Measurements from ENCODE around the gene AGO4. TPM values are rescaled to one million over a fixed set of nuclear protein-coding genes. Genes with fewer than 3 reads are reported as not detected.
"Not testable (repeated sequence)": the region's sequence is repeated elsewhere in the genome, so short reads cannot be mapped to it uniquely, and the experiment has no call there.

The AGO4 gene
- total RNA-seq, result 16.6 and 18.9 TPM in 2 replicates

- intact Hi-C loops (cut with micrococcal nuclease), result loop anchor here (1.0 kb wide), 1 partner anchor 39 kb away; the partner anchor contains the start of gene CLSPN
Measured at GRCh38 chr1:35807614-35808449, at the start of gene AGO4. AGO4 (plus strand) TSS chr1:35808016; CDS start chr1:35808417, 401 bp downstream.

GRCh38 chr1:35762141-35762540, 45.7 kb upstream of the AGO4 start:
- intact Hi-C loops (cut with micrococcal nuclease), result no loop called here

DNA sequence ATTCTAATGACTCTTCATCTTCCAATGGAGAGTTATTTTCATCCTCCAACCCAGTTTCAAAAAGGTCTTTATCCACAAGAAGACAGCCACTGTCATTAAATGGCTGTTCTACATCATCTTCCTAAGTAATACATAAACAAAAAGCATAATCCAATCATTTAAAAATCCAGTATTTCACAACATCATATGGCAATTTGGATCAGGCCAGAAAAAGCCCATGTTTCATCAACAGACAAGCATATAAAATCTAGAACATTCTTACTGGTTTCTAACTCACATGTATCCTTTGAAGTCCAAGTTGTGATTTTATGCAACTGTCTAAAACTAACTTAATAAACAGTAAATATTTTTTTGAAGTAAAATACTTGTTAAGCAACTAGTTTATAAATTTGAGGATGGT, 44.6 kb upstream of the AGO4 start:
- intact Hi-C loops (cut with micrococcal nuclease), result no loop called here

DNA sequence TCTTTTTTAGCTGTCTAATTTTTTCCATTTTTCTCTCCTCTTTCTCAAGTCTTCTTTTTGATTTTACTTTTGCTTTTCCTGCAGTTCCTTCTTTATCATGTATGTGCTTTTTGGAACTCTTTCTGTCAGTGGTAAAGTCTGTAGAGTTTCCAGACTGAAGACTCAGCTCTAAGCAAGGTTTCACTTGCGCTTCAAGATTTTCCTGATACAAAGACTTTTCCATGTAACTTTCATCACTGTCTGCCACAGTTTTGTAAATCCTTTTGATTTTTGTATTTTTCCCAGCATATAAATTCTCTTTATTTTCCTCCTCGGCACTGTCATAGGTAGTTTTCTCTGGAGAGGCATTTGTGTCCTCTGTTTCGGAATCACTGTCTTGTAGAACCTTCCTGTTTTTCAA, 43.5 kb upstream of the AGO4 start:
- intact Hi-C loops (cut with micrococcal nuclease), result no loop called here

- intact Hi-C loops (cut with micrococcal nuclease), result loop anchor here (1.0 to 5.0 kb wide), 5 partner anchors 40 to 736 kb away; partner anchors contain the start of genes AGO1, AGO4, C1orf216 and PSMB2
Measured at GRCh38 chr1:35768350-35769187, 39.2 kb upstream of the AGO4 start.

DNA sequence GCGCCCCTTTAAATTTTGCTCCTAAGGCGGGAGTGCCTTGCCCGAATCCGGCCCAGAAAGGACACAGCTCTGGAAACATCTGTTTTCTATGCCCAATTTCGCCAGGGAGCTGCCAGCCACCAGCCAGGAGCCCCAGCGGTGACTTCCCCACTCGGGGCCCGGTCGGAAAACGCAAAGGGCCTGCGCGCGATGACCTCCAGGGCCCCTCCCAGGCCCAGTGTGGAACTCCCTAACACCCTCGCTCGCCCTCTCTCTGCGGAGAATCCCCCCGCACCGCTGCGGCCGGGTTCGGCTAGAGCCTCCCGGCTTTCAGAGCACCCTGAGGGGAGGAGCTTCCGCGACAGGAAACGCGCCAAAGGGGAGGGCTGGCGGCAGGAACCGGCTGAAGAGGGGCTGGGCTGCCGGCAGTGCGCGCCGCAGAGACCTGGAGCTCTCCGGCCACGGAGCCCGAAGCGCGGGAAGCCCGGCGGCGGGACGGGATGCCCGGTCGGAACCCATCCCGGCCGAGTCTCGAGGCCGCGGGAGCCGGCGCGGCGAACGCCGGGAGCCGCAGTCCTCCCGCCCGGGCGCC, 38.5 kb upstream of the AGO4 start:
- intact Hi-C loops (cut with micrococcal nuclease), result loop anchor here (1.0 to 5.0 kb wide), 5 partner anchors 39 to 737 kb away; partner anchors contain the start of genes AGO1, AGO4, C1orf216 and PSMB2

GRCh38 chr1:35773711-35774110, 34.1 kb upstream of the AGO4 start:
- intact Hi-C loops (cut with micrococcal nuclease), result loop anchor here (1.0 to 5.0 kb wide), 8 partner anchors 46 to 987 kb away; partner anchors contain the start of gene ZMYM4

DNA sequence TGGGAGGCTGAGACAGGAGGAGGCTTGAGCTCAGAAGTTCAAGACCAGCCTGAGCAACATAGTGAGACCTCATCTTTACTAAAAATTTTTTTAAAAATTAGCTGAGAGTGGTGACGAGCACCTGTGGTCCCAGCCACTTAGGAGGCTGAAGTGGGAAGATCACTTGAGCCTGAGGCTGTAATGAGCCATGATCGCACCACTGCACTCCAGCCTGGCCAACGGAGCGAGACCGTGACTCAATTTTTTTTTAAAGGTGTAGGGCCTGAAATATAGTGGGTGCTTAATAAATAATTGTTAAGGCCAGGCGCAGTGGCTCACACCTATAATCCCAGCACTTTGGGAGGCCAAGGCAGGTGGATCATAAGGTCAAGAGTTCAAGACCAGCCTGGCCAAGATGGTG, 31.6 kb upstream of the AGO4 start:
- intact Hi-C loops (cut with micrococcal nuclease), result not testable (repeated sequence)

GRCh38 chr1:35777109-35777508, 30.7 kb upstream of the AGO4 start:
- intact Hi-C loops (cut with micrococcal nuclease), result no loop called here

DNA sequence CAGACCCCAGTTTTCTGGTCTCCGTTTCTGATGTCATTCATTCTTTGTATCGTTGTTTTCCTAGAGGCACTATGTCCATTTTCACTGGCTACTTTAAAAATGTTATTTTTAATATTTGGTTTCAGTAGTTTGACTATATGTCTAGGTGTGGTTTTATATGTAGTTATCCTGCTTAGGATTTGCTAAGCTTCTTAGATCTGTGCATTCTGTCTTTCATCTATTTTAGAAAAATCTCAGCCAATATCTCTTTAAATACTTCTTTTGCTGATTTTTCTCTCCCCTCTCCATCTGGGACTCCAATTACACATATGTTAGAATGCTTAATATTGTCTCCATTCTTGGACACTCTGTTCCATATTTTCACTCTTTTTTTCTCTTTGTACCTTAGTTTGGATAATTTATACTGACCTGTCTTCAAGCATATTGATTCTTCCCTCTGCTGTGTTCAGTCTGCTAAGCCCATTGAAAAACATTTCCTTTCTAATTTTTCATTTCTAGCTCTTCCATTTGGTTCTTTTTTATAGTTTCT, 24.7 kb upstream of the AGO4 start:
- intact Hi-C loops (cut with micrococcal nuclease), result no loop called here

DNA sequence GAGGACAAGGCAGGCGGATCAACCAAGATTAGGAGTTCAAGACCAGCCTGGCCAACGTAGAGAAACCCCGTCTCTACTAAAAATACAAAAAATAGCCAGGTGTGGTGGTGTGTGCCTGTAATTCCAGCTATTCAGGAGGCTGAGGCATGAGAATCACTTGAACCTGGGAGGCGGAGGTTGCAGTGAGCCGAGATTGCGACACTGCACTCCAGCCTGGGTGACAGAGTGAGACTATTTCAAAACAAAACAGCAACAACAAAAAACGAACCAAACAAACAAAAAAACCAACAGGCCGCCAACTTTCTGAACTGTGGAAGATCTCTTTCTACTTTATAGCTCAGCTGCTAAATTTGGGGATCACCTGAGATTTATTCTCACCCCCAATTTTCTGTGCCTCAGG, 23.5 kb upstream of the AGO4 start:
- intact Hi-C loops (cut with micrococcal nuclease), result not testable (repeated sequence)

GRCh38 chr1:35788139-35788538, 19.7 kb upstream of the AGO4 start:
- intact Hi-C loops (cut with micrococcal nuclease), result no loop called here

DNA sequence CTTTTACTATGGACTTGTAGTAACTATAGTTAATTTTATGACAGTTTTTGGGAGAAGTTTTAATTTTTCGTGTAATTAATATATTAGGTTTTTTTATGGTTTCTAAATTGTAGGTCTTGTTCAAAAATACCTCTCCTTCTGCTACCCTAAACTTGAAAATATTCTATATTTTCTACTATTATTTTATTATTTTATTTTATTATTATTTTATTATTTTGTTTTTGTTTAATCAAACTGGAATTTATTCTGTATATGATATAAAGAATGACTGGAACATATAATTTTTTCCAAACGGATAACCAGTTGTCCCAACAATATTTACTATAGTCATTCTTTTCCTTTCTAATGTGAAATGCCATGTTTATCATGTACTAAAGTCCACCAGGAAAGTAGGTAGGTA, 17.1 kb upstream of the AGO4 start:
- intact Hi-C loops (cut with micrococcal nuclease), result no loop called here

- intact Hi-C loops (cut with micrococcal nuclease), result no loop called here
Measured at GRCh38 chr1:35795295-35795694, 12.5 kb upstream of the AGO4 start.

GRCh38 chr1:35797380-35797779, 10.4 kb upstream of the AGO4 start:
- intact Hi-C loops (cut with micrococcal nuclease), result no loop called here

- intact Hi-C loops (cut with micrococcal nuclease), result not testable (repeated sequence)
Measured at GRCh38 chr1:35798019-35798418, 9.8 kb upstream of the AGO4 start.

DNA sequence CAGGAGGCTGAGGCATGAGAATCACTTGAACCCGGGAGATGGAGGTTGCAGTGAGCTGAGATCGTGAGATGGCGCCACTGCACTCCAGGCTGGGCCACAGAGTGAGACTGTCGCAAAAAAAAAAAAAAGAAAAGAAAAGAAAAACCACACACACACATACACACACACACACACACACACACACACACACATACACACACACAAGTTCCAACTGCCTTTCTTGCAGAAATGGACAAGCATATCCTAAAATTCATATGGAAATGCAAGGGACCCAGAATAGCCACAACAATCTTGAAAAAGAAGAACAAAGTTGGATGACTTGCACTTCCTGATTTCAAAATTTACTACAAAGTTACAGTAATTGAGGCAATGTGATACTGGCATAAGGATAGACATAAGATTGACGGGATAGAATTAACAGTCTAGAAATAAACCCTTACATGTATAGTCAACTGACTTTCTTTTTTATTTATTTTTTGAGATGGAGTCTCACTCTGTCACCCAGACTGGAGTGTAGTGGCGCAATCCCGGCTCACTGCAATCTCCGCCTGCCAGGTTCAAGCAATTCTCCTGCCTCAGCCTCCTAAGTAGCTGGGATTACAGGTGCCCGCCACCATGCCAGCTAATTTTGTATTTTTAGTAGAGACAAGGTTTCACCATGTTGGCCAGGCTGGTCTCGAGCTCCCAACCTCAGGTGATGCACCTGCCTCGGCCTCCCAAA, 7.5 kb upstream of the AGO4 start:
- intact Hi-C loops (cut with micrococcal nuclease), result not testable (repeated sequence)

GRCh38 chr1:35808450-35809113, 766 bp downstream of the AGO4 start:
- intact Hi-C loops (cut with micrococcal nuclease), result loop anchor here (1.0 kb wide), 1 partner anchor 39 kb away; the partner anchor contains the start of gene CLSPN

DNA sequence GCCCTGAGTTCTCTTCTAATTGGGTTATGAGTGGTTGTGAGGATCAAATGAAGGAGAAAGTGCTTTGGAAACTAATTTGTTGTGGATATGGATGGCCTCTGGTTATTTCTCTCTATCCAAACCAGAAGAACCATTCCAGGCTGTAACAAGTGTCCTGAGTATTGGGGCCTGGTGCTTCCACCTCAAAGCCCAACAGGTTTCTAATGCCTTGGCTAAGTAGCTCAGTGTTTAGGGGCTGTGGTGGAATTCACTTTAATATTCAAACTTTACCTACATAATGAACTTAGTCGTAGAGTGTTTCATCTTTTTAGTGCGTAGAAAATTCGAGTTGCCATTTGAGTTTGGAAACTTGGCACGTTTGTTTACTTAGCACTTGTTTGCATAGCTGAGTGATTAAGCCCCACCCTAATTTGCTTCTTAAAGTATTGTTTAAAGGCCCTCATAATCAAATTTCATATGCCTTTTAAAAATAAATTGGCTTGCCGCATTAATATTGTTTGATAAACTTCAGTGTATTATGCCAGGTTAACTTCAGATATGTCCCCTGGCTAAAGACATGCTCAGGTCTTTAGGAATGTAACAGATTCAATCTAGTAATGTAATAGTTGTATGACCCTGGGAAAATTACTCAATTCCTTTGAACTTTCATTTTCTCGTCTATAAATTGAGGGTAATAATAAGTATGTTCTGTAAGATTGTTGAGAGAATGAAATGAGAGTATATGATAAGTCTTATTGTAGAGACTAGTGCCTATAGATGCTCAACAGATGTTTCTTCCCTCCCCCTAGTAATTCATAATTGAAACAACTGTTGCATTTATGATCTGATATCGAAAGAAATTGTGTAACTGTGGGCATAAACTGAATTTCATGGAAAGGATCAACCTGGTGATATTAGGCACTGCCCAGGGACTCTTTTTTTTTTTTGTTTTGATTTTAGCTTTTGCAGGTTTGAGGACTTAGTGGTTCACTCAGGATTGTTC, 1.6 kb downstream of the AGO4 start:
- intact Hi-C loops (cut with micrococcal nuclease), result loop anchor here (2.0 to 5.0 kb wide), 3 partner anchors 73 to 278 kb away; partner anchors contain the start of genes ADPRS and AGO1
